GM21576 (cell line): ENCODE results near the gene ZBTB5.
"Not testable (repeated sequence)": the region's sequence is repeated elsewhere in the genome, so short reads cannot be mapped to it uniquely, and the experiment has no call there.

Source experiments
- ATAC-seq: cut with Tn5 transposase; IDR thresholded peaks from one replicate; pipeline ENCODE4 v1.9.1; 2021; ENCODE audit warnings: mild to moderate bottlenecking, moderate library complexity; ENCODE audit not compliant: unreplicated experiment

Gene ZBTB5

DNA sequence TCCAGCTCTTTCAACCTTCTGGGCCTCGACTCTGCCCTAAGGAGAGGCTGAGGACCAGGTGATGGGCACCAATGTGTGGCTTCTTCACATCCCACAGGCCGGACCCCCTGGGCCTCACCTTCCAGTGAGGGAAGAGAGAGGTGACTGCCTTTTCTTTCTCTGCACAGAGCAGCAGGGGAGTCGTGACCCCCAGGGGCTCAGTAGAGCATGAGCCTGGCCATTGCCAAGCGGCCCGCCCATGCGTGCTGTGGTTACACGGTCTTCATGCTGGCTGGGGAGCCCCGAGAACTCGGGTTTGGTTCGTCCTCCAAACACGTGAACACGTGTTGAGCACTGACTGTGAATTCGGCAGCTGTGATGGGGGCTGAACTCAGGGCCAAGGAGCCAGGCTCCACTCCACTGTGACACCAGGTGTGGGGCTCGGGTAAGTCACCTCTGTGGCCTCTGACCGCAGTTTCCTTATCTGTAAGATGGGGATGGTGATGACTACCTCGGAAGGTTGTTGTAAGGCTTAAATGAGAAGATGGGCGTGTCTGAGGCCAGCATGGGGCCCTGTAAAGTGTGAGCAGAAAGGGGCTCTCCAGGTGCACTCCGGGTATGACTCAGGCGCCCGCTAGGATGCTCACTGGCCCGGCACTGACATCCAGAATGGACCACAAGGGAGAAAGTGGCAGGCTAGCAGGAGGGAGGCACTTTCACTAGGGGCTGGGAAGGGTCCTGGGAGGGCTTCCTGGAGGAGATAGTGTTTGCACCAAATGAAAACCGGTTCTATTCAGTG is 56.1 kb downstream of the ZBTB5 start:
- peak; percentile 78 for ATAC-seq

DNA sequence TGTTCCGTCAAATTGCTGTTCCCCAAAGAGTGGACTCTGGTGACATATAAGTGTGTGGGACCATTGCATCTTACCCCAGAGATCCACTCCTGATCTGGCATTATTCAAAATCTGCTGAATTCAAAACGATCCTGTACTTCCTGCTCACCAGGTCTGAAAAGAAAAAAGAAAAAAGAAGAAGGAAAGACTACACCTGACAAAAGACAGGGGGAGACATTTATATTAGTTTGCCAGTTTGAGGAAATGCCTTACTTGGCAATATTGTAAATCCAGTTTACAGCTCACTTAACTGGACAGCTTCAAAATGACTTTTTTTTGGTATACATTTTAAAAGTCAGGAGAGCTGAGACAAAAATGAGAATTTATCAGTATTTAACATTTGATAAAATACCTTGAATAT is 57.8 kb downstream of the ZBTB5 start:
- no peak for ATAC-seq

DNA sequence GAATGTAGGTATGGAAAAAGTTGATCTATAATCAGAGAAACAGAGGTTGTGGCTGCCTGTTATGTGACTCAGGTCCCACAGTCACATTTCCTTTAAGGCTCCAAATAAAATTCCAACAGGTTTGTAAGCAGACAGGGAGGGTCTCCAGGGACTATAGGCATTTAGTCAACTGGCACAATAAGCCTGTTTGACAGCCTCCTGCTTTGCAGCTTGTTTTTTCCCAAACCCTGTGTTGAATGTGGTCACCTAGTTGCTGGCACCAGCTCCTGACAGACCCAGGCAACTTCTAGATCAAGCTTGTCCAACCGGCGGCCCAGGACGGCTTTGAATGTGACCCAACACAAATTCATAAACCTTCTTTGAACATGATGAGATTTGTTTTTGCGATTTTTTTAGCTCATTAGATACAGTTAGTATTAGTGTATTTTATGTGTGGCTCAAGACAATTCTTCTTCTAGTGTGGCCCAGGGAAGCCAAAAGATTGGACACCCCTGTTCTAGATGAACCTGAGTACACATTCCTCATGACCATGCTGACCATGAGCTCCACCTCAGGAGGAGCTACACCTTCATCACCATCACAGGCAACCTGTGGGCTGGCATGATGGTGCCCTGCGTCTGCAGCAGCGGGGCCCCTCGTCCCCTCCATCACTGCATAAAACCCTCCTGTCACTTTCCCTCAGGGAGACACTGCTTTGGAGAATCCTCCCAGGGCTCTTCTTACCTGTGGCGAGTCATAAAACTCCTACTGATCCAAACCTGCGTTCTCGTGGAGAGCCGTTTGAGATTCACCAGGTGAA is 58.4 kb downstream of the ZBTB5 start:
- no peak for ATAC-seq

DNA sequence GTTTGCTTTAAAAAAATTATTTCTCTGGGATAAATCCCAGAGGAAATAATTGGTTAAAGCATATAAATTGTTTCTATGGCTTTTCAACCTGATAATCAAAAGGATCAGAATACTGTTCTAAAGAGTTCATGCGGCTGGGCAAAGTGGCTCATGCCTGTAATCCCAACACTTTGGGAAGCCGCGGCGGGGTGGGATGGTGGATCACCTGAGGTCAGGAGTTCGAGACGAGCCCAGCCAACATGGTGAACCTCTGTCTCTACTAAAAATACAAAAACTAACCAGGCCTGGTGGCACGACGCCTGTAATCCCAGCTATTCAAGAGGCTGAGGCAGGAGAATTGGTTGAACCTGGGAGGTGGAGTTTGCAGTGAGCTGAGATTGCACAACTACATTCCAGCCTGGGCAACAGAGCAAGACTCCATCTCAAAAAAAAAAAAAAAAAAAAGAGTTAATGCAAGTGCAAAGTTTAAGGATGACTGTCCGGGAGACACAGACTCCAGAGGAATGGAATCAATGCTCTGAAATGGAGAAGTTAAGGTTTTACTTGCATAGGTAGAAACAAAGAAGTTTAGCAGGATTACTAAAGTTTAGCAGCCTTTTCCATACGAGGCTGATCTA is 59.4 kb downstream of the ZBTB5 start:
- ATAC-seq, result no peak

DNA sequence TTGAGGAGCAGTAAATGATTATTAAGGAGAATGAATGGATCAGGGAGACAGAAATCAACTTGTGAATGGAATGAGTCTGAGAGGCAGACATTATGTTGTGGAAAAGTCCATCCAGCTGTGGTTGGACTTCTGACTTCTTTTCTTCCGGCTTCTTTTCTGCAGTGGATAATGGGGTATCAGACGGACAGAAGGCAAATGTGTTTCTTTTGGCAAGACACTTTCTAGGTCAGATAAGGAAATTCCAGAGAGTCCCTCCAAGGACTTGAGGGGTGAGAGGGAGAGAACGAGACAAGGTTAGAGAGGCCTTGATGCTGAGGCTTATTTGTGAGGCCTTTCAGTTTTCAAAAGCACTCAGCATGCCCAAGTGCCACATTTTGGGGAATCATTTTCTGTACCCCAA is 59.9 kb downstream of the ZBTB5 start:
- ATAC-seq, result no peak

DNA sequence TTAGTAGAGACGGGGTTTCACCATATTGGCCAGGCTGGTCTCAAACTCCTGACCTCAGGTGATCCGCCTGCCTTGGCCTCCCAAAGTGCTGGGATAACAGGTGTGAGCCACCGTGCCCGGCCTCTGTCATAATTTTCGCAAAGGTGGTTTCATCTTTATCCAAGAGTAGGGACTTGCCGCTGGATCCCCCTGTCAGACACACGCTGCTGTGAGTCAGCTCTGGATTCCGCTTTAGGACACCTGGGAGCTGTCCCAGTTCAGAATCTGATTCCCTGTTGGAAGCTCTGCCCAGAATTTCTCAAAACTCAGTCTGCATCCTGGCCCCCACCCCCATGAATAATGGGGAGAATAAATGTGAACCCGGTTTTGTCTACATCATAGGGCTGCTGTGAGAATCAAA is 60.7 kb downstream of the ZBTB5 start:
- no peak for ATAC-seq

DNA sequence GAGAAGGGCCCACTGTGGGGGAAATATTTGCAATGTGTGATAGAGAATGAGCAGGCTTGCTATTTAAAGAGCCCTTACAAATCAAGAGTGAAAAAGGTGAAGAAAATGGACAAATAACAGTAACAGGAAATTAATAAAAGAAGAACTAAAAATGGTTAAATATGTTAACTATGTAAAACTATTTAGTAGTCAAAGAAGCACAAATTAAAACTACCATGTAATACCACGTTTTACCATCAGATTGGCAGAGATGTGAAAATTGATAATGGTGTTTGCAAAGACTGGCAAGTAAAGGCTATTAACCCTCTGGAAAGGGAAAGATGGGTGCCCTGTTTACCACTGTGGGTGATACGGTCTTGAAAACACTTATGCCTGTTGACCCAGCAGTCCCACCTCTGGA is 65.9 kb downstream of the ZBTB5 start:
- no peak for ATAC-seq

DNA sequence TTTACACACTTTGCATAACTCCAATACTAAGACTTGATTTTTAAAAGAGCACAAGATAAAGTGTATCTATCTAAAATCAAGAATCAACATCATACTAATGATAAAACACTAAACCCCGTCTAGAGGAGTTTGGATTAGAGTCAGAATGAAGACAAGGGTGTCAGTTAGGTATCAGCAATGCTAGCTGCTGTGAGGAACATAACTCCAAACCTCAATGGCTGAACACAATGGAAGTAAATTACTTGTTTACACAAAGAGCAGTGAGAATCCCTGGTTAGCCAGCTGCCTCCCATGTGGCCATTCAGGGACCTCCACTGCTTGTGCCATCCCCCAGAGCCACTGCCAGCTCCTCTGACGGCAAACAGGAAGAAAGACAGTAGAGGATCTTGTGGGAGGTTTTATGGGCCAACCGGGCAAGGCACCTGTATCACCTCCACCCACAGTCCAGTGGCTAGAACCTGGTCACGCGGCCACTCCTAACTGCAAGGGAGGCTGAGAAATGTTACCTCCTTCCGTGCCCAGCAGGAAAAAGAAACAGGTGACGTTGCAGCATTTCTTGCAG is 66.7 kb downstream of the ZBTB5 start:
- no peak for ATAC-seq

DNA sequence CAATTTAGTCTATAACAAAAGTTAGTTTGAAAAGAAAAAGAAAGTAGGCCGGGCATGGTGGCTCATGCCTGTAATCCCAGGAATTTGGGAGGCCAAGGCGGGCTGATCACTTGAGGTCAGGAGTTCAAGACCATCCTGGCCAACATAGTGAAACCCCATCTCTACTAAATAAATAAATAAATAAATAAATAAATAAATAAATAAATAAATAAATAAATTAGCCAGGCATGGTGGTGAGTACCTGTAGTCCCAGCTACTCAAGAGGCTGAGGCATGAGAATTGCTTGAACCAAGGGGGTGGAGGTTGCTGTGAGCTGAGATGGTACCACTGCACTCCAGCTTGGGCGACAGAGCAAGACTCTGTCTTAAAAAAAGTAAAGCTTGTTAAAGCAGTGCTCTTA is 67.3 kb downstream of the ZBTB5 start:
- not testable (repeated sequence) for ATAC-seq

DNA sequence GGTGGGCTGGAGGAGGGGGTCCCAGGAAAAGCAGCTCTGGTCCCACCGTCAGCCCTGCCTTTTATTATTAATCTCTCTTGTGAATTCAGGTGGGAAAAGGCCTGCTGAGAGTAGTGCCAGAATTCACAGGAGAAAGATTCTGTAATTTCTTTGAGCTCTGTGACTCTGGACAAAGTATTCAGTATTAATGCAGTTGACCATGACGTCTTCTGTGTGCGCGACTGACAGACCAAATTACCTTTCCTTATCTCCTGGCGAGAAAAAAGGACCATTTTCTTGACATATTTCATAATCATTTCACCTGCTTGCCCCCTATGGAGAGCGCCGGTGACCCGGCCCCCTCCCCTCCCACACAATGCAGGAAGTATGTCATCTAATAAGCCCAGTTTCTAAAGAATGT is 69.6 kb downstream of the ZBTB5 start:
- no peak for ATAC-seq

DNA sequence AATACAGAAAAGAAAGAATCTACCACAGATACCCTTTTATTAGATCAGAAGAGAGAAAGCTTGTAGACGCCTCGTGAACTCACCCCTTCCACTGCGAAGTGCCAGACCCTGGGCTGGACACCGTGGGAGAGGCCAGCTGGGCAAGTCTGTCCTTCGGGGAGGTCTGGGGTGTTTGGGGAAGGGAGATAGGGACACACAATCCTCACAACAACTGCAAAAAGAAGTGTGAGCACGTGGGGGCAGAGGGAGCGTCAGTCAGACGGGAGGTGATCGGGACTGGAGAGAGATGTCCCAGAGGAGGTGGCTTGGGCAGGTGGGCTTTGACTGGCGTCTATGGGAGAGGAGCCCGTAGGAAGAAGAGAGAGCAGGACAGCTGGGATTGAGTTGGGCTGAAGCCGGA is 70.0 kb downstream of the ZBTB5 start:
- ATAC-seq, result no peak

DNA sequence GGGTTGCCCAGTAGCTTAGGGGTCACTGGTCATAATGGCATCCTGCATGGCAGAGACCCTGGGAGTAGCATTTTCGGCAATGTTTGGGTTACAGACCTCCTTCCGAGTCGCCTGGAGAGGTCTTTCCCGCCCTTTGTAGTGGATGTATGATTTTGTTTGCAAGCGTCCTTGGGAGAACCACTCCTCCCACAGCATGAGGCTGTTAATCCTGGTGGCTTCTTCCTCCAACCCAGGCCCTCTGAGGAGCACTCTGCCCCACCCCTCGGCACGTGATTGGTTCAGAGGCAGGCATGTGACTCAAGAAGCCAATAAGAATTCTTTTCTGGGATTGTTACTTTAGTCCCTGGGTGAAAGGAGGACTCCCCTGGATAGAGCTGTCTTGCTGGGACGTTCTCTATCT is 73.0 kb downstream of the ZBTB5 start:
- no peak for ATAC-seq

DNA sequence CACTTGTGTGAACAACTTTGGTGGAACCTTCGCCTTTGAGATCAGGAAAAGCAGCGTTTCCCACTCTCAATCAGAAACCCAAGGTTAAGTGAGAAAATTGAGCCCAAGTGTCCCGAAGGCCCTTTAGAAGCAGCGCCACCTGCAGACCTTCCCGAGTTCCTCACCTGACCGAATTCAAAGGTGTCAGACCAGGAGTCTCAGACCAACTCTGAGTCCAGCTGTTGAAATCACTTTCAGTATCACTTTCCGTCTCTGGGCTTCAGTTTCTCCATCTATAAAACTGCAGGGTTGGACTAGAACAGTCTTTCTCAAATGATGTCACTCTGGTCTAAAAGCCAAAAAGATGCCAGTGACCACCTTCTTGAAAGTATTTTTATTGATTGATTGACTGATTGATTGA is 74.5 kb downstream of the ZBTB5 start:
- ATAC-seq, result peak; percentile 79
